ENCODE measurements around the gene COL5A3.

Gene COL5A3

GRCh38 chr19:10009714-10010224, 535 bp downstream of the COL5A3 start:
- DNase-seq = no peak

DNA sequence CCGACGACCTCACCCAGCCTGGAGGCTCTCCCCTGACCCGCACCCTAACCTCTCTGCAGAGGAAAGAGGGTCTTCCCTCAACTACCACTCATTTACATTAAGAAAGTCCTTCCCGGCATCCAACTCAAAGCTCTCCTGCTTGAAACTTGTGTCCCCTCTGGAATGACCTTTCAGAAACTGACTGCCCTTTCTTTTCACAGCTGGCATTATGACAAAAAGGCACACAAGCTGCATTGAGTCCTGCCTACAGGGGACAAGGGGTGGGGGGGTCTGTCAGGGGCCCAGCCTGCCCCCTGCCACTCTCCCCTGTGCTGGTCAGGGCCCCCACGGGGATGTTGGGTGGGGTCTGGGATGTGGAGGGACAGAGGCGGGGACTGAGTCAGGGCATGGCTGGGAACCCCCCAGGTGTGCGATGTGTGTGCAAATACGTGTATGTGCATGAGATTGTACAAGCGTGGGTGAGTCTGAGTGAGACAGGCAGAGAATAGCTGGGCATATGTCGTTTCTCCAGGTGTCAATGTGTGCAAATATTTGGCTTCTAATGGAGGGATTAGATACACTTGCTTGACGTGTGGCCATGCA, 2.0 kb downstream of the COL5A3 start:
- DNase-seq = no peak

GRCh38 chr19:10007371-10008183, 2.7 kb downstream of the COL5A3 start:
- no peak for DNase-seq

DNA sequence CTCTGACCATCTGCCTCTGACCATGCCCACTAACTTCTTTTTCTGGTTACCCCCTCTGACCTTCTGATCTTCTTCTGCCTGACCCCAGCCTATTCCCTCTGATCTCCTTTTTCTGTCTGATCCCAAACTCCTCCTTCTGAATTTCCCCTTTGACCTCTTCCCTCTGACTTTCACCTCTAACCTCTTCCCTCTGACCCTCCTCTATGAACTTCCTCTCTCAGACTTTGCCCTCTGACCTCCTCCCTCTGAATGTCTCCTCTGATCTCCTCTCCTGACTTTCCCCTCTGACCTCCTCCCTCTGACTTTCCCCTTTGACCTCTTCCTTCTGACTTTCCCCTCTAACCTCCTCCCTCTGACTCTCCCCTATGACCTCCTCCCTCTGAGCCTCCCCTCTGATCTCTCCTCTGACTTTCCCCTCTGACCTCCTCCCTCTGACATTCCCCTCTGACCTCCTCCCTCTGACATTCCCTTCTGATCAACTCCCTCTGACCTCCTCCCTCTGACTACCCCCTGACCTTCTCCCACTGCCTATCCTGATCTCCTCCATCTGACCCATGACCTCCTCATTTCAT, 3.5 kb downstream of the COL5A3 start:
- DNase-seq = no peak

DNA sequence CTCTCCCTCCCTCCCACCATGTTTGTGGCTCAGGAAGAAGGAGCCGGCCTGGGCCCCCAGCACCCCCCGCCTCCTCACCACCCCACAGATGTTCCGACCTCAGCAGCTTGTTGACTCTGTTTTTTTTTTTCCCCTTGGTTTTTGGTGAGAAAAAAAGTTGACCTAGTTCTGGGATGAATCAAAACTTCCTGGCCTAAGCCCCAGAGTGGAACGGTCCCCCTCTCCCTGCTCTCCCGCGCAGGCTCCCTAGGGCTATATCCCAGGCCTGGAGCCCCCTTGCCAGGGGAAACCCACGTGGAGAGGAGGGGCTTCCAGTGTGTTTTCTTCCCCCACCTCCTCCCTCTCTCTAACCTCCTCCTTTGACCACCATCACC, 4.0 kb downstream of the COL5A3 start:
- DNase-seq = no peak

DNA sequence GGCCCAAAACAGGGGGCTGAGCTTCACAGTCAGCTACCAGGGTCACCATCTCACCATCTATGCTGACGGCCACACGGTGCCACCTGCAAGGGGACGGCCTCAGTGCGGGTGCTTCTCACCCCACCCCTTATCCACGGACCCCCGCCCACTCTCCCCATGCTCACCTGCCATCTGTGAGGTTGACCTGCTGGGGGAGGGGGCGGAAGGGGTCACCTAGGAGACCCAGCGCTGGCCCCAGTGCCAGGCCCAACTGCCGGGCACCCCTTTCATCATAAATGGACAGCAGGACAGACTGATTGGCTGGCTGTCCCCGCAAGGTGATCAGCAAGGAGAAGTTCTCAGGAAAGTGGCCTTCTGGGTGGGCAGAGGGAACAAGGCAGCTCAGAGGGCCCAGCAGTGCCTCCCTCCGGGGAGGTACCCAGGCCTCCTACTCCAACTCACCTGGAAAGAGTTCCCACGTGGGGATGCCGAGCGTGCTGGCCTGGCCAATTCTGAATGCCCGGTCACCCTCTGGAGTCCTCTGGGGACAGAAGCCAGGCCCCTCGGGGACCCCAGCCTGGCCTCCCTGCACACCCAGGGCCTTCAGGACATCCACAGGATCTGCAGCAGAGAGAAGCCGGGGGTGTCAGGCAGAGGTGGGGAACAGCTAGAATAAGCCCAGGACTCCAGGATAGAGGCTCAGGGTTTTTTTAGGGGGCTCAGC, 4.5 kb downstream of the COL5A3 start:
- DNase-seq = no peak

DNA sequence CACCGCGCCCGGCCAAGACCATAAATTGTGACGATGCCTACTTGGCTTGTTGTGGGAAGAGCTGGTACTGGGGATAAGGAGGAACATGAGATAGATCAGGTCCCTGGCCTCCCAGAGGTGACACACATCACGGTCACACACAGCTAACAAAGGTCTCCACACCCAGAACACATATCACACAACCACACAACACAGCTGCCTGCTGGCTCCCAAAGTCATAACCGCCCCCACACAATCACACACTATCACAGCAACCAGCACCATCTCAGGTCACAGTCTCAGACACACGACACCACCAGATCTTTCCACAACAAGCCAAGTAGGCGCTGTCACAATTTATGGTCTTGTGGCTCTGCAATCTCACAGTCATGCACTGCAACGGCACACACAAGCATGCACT, 5.7 kb downstream of the COL5A3 start:
- DNase-seq = no peak

DNA sequence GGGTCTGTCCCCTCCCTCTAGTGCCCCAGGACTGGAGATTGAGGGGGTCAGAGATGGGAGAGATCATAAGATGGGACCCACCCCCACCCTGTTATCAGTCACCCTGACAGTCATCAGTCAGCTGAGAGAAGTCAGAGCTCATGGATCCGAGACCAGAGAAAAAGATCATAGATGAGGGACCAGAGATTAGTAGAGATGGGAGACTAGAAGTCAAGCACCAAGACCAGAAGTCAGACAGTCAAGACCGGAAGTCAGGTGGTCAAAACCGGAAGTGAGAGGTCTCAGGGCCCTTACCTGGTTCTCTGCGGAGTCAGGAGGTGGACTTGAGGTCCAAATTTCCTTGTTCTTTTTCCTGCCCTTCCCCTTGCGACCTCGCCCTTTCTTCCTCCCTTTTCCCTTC, 7.0 kb downstream of the COL5A3 start:
- no peak for DNase-seq

DNA sequence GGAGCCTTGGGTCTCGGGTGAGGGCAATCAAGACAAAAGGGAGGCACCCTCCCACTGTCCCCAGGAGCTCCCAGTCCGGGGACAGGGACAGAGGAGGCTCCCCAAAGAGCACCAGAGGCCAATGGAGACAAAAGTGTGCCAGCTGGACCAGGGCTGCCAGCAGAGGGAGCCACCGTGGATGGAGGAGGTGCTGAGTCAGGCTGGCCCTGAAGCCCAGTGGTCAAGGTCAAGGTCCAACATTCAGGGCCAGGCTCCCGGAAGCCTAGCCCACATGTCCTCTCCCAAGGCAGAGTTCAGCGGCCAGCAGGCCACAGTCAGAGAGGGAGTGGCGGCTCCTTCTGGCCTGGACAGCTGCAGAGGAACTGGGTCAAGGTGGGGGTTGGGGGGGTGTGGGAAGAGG, 8.4 kb downstream of the COL5A3 start:
- no peak for DNase-seq

DNA sequence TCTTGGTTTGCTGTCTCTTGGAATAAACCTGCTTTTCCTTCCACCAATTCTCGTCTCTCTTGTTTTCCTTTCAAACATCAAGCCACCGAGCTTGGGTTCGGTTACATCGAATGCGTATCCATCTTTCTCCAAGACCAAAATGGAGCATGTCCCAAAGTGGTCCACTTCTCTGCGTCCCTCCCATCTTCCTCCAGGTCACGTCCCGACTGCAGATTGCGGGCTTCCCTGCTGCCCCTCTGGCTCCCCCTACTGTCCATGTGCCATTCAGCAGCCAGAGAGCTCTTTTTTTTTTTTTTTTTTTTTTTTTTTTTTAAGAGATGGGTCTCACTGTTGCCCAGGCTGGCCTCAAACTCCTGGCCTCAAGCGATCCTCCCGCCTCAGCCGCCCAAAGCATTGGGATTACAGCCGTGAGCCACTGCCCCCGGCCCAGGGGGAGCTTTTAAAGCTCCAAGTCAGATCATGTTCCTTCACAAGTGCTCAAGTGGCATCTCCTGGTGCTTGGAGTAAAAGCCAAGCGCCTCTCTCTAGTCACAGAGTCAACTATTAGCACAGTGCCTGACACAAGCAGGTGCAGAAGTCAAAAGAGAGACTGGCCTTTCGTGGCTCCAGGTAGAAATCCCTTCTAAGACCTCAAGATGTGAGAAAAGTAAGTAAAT, 10.0 kb downstream of the COL5A3 start:
- DNase-seq = peak; percentile 25

DNA sequence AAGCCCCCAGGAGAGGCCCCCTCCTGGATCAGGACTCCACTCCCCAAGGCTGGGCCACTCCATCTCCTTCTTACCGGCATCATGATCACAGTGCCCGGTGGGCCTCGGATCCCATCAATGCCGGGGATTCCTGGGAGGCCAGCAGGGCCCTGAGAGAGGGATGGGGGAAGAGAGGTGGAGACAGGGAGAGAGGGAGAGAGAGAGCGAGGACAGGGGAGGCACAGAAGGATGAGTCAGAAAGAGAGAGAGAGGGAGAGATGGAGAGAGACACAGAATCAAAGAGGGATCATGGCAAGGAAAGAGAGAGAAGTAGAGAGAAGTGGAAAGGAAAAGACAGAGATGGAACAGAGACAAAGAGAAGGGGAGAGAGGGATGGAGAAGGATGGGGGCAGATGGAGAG, 13.8 kb downstream of the COL5A3 start:
- DNase-seq = no peak

DNA sequence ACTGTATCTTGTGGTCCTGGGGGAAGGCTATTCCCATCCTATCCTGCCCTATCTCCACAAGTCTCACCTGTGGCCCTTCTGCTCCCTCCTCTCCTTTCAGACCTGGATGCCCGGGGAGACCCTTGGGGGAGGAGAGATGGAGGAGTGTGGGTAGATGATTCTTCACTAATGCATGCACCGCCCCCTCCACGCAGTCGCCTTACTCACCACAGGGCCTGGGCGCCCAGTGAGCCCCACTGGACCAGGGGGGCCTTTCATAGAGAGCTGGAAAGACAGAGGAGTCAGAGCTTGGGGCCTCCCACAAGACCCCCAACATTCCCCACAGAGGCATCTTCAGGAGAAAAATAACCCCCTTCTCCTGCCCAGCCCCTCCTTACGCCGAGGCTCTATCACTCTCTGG, 14.3 kb downstream of the COL5A3 start:
- DNase-seq = no peak

- DNase-seq = no peak
These were observed 15.2 kb downstream of the COL5A3 start for GRCh38 chr19:9995084-9995483.

- DNase-seq = no peak
These were observed 18.7 kb downstream of the COL5A3 start for GRCh38 chr19:9991425-9992191.

DNA sequence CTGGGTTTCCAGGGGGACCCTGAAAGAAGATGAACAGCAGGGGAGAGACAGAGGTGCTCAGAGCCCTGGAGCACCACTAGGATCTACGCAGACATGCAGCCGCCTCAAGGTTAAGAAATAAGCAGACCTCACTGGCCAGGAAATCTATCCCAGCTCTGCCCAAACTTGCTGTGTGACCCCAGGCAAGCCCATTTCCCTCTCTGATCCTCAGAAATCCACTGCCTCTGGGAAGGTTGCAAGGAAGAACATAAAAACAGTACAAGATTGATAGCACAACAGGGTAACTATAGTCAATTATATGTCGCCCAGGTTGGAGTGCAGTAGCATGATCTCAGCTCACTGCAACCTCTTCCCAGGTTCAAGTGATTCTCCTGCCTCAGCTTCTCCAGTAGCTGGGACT, 20.8 kb downstream of the COL5A3 start:
- DNase-seq = no peak

- DNase-seq = no peak
These were observed 23.5 kb downstream of the COL5A3 start for GRCh38 chr19:9986787-9987281.

- no peak for DNase-seq
These were observed 28.7 kb downstream of the COL5A3 start for GRCh38 chr19:9981406-9982260.

DNA sequence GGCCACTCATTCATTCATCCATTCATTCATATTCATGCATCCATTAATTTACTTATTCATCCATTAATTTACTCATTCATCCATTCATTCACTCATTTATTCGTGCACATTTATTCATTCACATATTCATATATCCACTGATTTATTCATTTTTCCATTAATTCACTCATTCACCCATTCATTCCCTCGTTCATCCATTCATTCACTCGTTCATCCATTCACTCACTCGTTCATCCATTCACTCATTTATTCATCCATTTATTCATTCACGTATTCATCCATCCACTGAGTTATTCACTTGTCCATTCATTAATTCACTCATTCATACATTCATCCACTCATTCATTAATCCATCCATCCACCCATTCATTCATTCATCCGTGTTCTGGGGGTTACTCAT, 38.2 kb downstream of the COL5A3 start:
- no peak for DNase-seq

DNA sequence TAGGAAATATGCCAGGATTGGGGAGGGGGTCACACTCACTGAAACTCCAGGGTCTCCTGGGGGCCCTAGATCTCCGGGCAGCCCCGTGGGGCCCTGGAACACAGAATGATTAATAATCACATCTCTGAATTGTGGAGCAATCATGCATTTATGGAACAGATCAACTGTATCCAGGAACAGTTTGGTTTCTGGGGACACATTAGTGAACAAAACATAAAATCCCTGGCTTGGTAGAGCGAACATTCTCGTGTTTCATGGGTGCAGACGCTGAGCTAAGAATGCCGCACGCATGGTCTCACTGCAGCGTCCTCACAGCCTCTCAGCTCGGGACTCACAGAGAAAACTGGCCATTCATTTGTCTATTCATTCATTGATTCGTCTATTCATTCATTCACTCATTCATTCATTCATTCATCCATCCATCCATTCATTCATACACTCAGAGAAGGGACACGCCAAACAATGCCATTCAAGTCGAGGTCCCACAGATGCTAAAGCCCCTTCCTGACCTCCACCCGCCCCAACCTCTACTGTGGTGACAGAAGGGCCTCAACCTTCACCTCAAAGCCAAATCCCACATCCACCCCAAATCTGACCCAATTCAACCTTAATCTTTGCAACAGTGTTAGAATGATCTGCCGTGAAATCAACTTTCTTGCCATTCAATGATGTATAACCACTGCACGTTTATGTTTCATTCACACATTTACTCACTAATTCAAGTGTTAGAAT, 39.0 kb downstream of the COL5A3 start:
- DNase-seq = no peak

DNA sequence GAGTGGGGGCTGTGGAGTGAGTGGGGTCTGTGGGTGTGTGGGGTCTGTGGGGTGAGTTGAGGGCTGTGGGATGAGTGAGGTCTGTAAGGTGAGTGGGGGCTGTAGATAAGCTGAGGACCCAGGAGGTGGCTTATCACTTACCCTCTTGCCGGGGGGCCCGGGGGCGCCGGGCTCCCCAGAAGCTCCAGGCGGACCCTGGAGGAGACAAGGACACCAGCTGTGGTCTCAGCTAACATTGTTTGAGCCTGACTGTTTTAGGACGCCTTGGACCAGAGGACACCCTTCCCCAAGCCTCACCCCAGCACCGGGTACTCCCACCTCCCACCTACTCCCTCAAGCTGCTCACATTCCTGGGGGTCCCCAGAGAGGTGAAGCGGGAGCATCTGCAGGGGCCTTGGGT, 39.8 kb downstream of the COL5A3 start:
- DNase-seq = no peak

GRCh38 chr19:9969688-9969975, 40.7 kb downstream of the COL5A3 start:
- no peak for DNase-seq

Data from NCI-H2171 (cell line).